Stimulated activated naive B cell treated with anti-CD40 and anti-IgM and Interleukin-4, amounts not matched to agents 10 μg/mL and 1 μg/mL and 100 μg/mL, for 72 hours (primary cell): ENCODE measurements around the gene TEX54.

Experiments
- ATAC-seq, 2 donors: fragments of 150-1000 bp; cut with Tn5 transposase; replicated peaks; 2 replicates each; pipeline ENCODE4 v1.10.0; 2021; ENCODE audit warnings: moderate library complexity in 1 of 2
- DNase-seq: peaks from one replicate; pipeline ENCODE4 v3.0.0; 2021
- H3K27ac Mint-ChIP-seq: one replicate; pipeline ENCODE4 v1.8.0; 2022; ENCODE audit warnings: mild to moderate bottlenecking, mixed read lengths
- H3K27me3 Mint-ChIP-seq, 2 donors: one replicate each; pipeline ENCODE4 v1.8.0; 2022; ENCODE audit warnings: mixed read lengths in 2 of 2
- H3K36me3 Mint-ChIP-seq, 2 donors: one replicate each; pipeline ENCODE4 v1.8.0; 2022; ENCODE audit warnings: mixed read lengths in 2 of 2, mild to moderate bottlenecking in 1 of 2
- H3K4me1 Mint-ChIP-seq, 2 donors: one replicate each; pipeline ENCODE4 v1.8.0; 2022; ENCODE audit warnings: mixed read lengths in 2 of 2, mild to moderate bottlenecking in 1 of 2
- H3K4me3 Mint-ChIP-seq, 2 donors: one replicate each; pipeline ENCODE4 v1.8.0; 2022; ENCODE audit warnings: mild to moderate bottlenecking in 2 of 2, mixed read lengths in 2 of 2, moderate library complexity in 1 of 2
- H3K9me3 Mint-ChIP-seq, 2 donors: one replicate each; pipeline ENCODE4 v1.8.0; 2022; ENCODE audit warnings: mixed read lengths in 2 of 2, mild to moderate bottlenecking in 1 of 2

TEX54 gene

GRCh38 chr11:62832336-62833234, at the start of gene TEX54:
Gene TEX54 (minus strand): TSS chr11:62832841.
- no peaks in the 10 kb centered on the region for H3K27me3 Mint-ChIP-seq
- peaks cover 25 to 44% of the 10 kb centered on the region in 2 donors for H3K36me3 Mint-ChIP-seq
- H3K9me3 Mint-ChIP-seq = no peaks in the 10 kb centered on the region
- DNase-seq (no peak), ATAC-seq (peak; percentile 15 to 24)
- peaks cover 37 to 61% of the 10 kb centered on the region in 2 donors for H3K4me1 Mint-ChIP-seq
- peak within 1 kb of the TSS; percentile 86 to 94 for H3K4me3 Mint-ChIP-seq
- H3K27ac Mint-ChIP-seq = peak within 1 kb of the TSS; percentile 99

DNA sequence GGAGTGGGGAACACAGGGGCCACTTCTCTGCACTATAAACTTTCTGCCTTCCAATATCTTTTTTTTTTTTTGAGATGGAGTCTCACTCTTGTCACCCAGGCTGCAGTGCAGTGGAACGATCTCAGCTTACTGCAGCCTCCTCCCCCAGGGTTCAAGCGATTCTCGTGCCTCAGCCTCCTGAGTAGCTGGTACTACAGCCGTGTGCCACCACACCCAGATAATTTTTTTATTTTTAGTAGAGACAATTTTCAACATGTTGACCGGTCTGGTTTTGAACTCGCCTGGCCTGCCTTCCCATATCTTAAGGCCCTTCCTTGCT, 49.7 kb upstream of the TEX54 start:
- no peaks in the 10 kb centered on the region for H3K27me3 Mint-ChIP-seq
- H3K27ac Mint-ChIP-seq = peak overlapping the region; percentile 100
- H3K36me3 Mint-ChIP-seq = peaks cover 69 to 82% of the 10 kb centered on the region in 2 donors
- H3K4me1 Mint-ChIP-seq = peaks cover 37 to 63% of the 10 kb centered on the region in 2 donors
- peak overlapping the region; percentile 94 for H3K4me3 Mint-ChIP-seq
- DNase-seq = no peak
- H3K9me3 Mint-ChIP-seq = no peaks in the 10 kb centered on the region
- ATAC-seq = no peak

- Mint-ChIP-seq H3K36me3 (peaks cover 66 to 82% of the 10 kb centered on the region in 2 donors), H3K4me3 (peak overlapping the region; percentile 94), H3K9me3 (no peaks in the 10 kb centered on the region), H3K27me3 (no peaks in the 10 kb centered on the region), H3K4me1 (peaks cover 38 to 57% of the 10 kb centered on the region in 2 donors), H3K27ac (peak overlapping the region; percentile 100)
- ATAC-seq = peak; percentile 66 to 74
- DNase-seq = peak; percentile 82
These were observed 49.2 kb upstream of the TEX54 start for GRCh38 chr11:62881579-62882430.

GRCh38 chr11:62880803-62881578, 48.4 kb upstream of the TEX54 start, which contains the start of gene SLC3A2:
Gene SLC3A2 (plus strand): TSS chr11:62880896. CDS start chr11:62881024, 128 bp downstream.
- Mint-ChIP-seq H3K9me3 (no peaks in the 10 kb centered on the region), H3K4me1 (peaks cover 38 to 54% of the 10 kb centered on the region in 2 donors)
- peak; percentile 81 to 85 for ATAC-seq

DNA sequence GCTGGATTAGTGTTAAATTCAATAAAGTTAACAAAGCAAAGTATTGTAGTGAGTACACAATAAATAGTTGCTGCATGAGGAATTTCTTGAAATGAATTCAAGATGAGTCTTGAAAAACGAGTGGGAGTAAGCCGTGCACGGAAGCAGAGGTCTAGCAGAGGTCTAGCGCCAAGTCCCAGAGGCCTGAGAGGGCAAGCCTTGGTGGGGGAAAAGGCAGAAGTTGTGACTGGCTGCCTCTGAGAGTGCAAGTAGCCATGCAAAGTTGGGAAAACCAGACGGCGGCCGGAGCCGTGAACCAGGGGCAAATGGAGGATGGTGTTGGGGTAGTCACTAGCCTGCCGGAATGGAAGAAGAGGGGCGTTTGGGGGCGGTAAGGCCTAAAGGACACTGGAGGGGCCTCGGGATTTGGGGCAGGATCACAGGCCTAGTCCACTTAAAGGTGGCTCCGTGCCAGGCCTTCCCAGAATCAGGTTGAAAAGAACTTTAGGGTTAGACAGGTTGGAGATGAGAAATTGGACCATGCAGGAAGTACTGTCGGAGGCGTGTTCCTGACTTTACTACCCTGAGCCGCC, 47.7 kb upstream of the TEX54 start:
- Mint-ChIP-seq H3K4me3 (peak overlapping the region; percentile 94), H3K9me3 (no peaks in the 10 kb centered on the region), H3K36me3 (peaks cover 54 to 73% of the 10 kb centered on the region in 2 donors), H3K27ac (peak overlapping the region; percentile 100), H3K27me3 (no peaks in the 10 kb centered on the region), H3K4me1 (peaks cover 36 to 51% of the 10 kb centered on the region in 2 donors)
- DNase-seq (peak; percentile 67), ATAC-seq (peak; percentile 61 to 67)

More at GRCh38 chr11:62880803-62881578, 48.4 kb upstream of the TEX54 start, which contains the start of gene SLC3A2:
- Mint-ChIP-seq H3K36me3 (peaks cover 61 to 75% of the 10 kb centered on the region in 2 donors), H3K4me3 (peak within 1 kb of the TSS; percentile 94), H3K27me3 (no peaks in the 10 kb centered on the region), H3K27ac (peak within 1 kb of the TSS; percentile 100)
- DNase-seq = peak; percentile 80

DNA sequence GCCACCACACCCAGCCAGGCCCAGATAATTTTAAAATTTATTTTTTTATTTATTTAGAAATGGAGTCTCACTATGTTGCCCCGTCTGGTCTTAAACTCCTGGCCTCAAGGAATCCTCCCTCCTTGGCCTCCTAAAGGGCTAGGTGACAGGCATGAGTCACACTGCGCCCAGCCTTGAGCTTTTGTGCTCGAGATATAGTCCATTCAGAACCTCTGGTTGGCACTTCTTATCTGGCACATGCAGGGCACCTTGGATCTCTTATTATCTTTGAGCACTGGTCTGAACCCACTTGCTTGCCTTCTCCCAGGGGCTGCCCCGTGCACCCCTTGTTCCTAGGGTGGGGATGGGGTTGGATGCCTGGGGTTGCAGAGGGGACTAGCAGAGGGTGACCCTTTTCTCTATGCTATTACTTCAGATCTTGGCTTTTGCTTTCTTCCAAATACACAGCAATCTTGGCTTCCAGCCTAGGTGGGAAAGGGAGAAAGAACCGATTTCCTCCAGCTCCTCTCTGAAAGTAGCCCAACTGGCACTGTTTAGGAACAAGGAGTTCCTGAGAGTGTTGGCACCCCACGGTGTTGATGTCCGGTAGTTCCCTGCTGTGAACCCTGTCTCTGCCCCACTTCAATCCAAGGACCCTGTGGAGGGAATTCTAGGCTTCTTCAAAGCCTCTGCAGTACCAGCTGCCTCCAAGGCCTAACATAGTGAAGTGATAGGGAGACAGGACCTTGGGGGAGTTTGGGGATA, 46.8 kb upstream of the TEX54 start:
- Mint-ChIP-seq H3K27me3 (no peaks in the 10 kb centered on the region), H3K9me3 (no peaks in the 10 kb centered on the region), H3K4me1 (peaks cover 33 to 45% of the 10 kb centered on the region in 2 donors), H3K27ac (peak overlapping the region; percentile 100), H3K36me3 (peaks cover 50 to 71% of the 10 kb centered on the region in 2 donors), H3K4me3 (peak overlapping the region; percentile 94)
- ATAC-seq (no peak), DNase-seq (no peak)

GRCh38 chr11:62876712-62877111, 44.1 kb upstream of the TEX54 start:
- Mint-ChIP-seq H3K9me3 (no peaks in the 10 kb centered on the region), H3K27me3 (no peaks in the 10 kb centered on the region), H3K27ac (no peak overlapping the region), H3K4me3 (no peak overlapping the region), H3K36me3 (peaks cover 31 to 50% of the 10 kb centered on the region in 2 donors), H3K4me1 (peaks cover 18 to 19% of the 10 kb centered on the region in 2 donors)
- DNase-seq = no peak
- no peak for ATAC-seq

DNA sequence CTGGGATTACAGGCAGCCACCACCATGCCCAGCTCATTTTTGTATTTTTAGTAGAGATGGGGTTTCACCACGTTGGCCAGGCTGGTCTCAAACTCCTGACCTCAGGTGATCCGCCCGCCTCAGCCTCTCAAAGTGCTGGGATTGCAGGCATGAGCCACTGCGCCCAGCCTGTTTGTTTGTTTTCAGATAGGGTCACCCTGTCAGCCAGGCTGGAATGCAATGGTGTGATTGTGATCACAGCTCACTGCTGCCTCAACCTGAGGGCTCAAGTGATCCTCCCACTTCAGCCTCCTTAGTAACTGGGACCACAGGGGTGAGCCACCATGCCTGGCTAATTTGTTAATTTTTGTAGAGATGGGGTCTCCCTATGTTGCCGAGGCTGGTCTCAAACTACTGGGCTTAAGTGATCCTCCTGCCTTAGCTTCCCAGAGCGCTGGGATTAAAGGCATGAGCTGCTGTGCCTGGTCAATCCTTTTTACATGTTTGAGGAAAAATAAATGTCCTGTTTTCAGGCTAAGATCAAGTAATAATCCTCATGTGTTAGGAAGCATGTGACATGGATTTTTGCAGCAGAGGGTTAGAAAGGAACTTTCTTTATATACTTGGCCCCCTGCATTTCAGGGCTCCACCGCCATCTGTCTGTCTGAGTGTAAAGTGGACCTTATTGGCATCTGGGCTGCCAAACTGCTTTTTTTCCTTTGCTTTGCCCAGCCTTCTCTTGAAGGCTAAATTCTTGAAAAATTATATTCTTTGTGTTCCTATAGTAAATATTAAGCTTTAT, 43.2 kb upstream of the TEX54 start:
- Mint-ChIP-seq H3K4me3 (no peak overlapping the region), H3K4me1 (peaks cover 16% of the 10 kb centered on the region in 2 donors), H3K9me3 (no peaks in the 10 kb centered on the region), H3K27me3 (no peaks in the 10 kb centered on the region), H3K36me3 (peaks cover 26 to 44% of the 10 kb centered on the region in 2 donors), H3K27ac (no peak overlapping the region)
- DNase-seq (no peak), ATAC-seq (no peak)

- Mint-ChIP-seq H3K9me3 (no peaks in the 10 kb centered on the region), H3K4me1 (peaks cover 6 to 10% of the 10 kb centered on the region in 2 donors), H3K27me3 (no peaks in the 10 kb centered on the region), H3K36me3 (peaks cover 22 to 38% of the 10 kb centered on the region in 2 donors), H3K27ac (no peak overlapping the region), H3K4me3 (no peak overlapping the region)
- DNase-seq (no peak), ATAC-seq (no peak)
These were observed 42.2 kb upstream of the TEX54 start for GRCh38 chr11:62874851-62875250.

- Mint-ChIP-seq H3K27ac (no peak overlapping the region), H3K36me3 (peaks cover 12 to 26% of the 10 kb centered on the region in 2 donors), H3K4me1 (peaks cover 10 to 22% of the 10 kb centered on the region in 2 donors), H3K27me3 (no peaks in the 10 kb centered on the region), H3K9me3 (no peaks in the 10 kb centered on the region), H3K4me3 (no peak overlapping the region)
- DNase-seq = no peak
- ATAC-seq = no peak
These were observed 33.0 kb upstream of the TEX54 start for GRCh38 chr11:62865635-62866034.

GRCh38 chr11:62863687-62864335, 31.2 kb upstream of the TEX54 start:
- Mint-ChIP-seq H3K27me3 (no peaks in the 10 kb centered on the region), H3K27ac (no peak overlapping the region), H3K4me3 (no peak overlapping the region), H3K4me1 (peaks cover 12 to 33% of the 10 kb centered on the region in 2 donors), H3K36me3 (peaks cover 19 to 35% of the 10 kb centered on the region in 2 donors), H3K9me3 (no peaks in the 10 kb centered on the region)
- ATAC-seq (no peak), DNase-seq (no peak)
